ENCODE results near the gene MEGF11.
"Not testable (repeated sequence)": the region's sequence is repeated elsewhere in the genome, so short reads cannot be mapped to it uniquely, and the experiment has no call there.

MEGF11 gene

DNA sequence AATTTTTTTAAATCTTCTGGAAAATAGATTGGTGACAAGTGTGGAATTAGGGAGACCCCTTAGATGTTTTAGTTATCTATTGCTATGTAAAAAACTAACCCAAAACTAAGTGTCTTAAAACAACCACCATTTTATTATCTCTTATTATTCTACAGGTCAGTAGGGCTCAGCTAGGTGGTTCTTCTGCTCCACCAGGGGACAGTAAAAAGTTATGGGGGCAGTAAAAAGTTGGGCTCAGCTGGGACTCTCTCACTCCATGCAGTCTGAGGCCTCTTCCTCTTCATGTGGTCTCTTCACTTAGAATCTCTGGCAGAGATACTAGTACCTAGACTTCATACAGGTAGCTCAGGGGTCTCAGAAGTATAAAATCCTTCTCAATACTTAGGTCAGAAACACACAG is 21.8 kb upstream of the MEGF11 start:
- DNase-seq (ENCODE audit: low read depth): no peak

GRCh38 chr15:66270932-66271331 is 17.4 kb upstream of the MEGF11 start:
- no peak for DNase-seq (ENCODE audit: low read depth)

DNA sequence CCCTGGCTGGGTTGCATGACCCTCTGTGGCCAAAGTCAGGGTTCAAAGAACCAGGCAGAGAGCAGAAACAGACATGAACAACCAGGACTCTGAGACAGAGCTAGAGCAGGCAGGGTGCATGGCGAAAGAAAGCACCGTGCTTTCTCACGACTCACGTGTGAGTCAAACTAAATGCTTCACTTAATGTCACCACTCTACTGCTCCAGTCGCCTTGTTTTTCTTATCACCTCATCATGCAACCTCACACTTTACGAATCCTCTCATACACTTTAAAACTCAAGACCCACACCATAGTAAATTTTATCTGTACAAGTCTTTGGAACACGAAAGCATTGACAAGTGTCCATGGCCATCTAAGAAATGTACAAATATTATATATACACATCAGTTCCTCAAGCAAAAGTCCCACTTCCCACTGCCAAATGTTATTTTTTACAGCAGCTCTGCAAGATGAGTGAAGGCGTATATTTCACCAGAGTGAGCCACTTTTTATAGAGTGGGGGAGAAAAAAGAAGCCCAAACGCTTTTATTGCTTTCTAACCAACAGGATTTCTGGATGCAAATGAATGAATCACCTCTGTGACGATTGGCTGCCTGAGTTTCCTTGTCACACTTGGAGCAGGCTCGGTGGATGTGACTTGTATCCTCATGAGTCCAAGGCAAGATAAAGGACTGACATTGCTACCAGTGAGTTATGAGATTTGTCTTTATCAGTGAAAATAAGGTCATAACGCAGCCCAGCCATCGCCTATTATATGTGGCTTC is 16.0 kb upstream of the MEGF11 start:
- no peak for DNase-seq (ENCODE audit: low read depth)

DNA sequence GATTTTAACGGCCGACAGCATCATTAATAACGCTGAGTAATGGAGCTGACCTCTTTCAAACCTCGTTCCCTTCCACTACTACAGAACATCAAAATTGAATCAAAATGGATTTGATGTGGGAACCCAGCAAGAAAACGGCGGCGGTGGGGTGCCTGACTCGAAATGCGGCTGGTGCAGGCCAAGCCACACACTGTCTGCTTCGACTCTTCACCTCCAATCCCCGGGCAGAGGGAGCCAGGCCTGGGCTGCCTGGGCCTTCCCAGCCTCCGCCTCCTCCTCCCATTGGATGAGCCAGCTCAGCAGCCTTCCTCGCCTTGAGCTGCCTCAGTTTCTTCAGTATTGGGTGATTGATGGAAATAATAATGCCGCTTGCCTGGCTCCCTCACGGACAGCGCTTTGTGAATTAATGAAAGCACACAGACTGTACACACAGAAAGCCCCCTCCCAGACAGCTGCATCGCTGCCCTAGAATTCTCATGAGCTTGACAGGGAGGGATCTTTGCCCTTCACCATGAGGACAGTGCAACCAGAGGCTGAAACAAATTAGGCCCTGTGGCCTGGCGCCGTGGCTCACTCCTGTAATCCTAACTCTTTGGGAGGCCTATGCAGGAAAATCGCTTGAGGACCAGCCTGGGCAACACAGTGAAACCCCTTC is 11.4 kb upstream of the MEGF11 start:
- DNase-seq (ENCODE audit: low read depth): no peak

GRCh38 chr15:66262837-66263236 is 9.3 kb upstream of the MEGF11 start:
- not testable (repeated sequence) for DNase-seq (ENCODE audit: low read depth)

DNA sequence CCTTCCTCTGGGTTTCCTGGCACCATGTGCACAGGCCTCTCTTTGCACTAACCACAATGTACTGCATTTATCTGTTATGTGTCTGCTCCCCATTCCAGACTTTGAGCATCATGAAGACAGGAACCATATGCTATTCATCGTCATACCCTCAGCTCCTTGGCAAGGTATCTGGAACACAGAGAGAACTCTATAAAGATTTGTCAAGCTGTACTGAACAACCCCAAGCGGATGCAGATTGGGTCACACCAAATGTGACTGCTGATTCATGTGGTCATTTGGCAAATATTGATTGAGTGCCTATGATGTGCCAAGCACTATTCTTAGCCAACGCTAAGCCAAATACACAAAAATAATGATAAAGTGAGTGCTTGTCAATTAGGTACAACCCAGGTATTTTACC is 7.5 kb upstream of the MEGF11 start:
- DNase-seq (ENCODE audit: low read depth): no peak

DNA sequence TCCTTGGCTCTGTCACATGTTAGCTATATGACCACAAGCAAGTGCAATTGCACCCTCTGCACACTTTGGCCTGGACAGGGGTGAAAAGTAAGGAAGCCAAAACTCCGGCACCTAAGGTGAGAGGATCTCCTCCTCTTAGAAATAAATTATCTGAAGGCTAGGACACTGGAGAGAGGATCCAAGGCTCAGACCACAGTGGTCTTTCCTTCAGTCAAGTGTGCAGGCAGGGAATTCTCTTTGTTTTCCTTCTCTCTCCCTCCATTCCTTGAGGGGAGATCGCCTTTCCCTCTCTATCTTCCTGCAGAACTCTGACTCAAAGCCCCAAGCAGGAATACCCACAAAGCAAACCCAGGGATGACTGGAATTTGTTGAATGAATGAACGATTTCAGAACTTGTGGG is 3.1 kb upstream of the MEGF11 start:
- DNase-seq (ENCODE audit: low read depth): no peak

DNA sequence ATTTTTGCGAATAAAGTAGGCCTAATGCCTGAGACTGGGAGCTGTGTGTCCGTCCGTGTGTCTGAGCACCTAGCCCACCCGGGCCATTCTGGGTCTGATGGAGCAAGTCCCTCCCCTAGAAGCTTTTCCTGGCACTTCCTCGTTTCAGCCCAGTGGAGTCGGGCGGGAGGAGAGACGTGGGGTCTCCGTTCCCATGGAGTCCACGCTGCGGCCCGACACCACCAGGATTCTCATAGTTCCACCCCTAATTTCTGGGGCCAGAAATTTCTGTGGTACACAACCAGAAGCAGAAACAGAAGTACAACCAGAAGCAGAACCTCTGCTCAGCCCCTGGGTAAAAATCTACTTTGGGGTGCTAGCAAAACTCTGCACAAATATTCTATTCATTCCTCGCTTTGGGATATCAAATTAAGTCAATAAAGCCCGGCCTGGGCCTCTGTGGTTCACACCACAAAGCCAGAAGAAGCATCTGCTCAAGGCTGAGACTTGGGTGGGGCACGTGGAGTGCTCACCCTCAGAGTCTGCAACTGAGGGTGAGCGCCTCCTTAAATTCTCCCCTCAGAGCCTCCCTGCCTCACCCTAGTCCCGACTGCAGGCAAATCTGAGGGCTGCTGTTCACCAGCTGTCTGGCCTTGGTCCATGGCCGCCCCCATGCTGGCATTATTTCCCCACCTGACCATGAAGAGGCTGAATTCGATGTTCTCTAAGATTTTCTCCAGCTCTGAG is 1.6 kb upstream of the MEGF11 start:
- no peak for DNase-seq (ENCODE audit: low read depth)

GRCh38 chr15:66254089-66254950 is 770 bp upstream of the MEGF11 start:
- DNase-seq (ENCODE audit: low read depth): no peak

DNA sequence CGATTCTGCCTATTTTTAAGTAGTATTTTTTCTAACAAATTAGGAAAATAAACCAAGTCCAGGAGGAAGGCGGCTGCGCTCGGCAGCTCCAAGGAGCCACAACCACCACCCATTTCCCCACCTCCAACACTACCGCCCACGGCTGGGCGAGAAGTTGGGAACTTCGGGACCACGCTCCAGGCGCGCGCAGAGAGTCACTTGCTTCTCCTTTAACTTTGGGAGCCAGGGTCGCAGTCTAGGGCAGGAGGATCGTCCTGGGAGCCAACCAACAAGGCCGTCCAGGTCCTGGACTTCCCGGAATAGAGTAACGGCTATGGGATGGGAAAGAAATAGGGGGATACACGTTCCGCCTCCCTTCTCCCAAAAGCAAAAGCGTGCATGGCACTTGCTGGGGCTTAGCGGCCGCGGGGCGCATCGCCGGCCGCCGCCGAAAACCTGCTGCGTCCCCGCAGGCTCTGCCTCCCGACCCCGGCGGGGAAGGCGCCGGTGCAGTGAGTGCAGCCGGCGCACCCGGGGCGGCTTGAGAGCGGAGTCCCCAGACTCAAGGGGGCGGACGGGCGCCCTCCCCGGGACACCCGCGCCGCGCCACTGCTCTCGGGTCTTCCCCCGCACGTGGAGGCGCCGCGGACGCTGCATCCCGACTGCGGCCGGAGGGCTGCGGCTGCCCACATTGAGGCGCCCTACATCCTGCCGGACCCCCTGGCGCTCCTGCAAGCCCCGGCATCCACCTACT is 699 bp downstream of the MEGF11 start:
- no peak for DNase-seq (ENCODE audit: low read depth)

DNA sequence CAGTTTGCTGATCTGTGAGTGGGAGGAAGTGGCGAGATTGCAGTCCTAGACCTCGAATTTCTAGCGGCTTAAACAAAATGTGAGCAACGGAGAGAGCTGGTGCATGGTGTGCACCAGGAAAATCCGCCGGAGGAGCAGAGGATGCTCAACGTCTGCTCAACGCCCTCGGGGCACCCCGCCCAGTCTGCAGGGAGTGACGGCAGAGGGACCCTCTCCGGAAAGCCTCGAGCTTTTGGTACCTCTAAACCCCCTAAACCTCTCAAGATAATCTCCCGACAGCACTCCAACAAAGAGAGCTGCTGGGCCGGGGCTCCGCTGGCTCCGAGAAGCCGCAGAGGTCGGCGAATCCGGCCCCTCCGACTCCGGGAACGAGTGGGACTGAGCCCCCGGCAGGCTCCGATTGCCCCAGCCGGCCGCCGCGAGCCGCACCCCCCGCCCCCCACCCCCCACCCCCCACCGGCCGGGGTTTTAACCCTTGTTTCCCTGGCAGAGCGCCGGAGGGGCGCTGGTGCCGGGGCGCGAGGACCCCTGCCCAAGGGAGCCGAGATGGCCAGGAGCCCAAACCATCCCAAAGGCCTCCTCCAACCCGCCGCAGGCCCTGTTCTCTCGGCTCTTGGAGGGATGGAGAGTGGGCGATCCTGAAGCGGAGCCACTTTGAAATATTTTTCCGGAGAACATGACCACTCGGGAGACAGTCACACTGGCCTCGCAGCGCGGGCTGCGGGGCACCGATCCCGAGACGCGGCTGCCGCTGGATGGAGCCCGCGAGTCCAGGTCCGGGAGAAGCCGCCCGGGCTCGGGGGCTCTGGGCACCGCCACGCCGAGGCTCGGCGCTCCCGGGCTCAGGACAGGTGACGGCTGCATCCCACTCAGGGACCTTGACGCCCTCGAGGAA is 1.5 kb downstream of the MEGF11 start:
- peak; percentile 28 for DNase-seq (ENCODE audit: low read depth)

DNA sequence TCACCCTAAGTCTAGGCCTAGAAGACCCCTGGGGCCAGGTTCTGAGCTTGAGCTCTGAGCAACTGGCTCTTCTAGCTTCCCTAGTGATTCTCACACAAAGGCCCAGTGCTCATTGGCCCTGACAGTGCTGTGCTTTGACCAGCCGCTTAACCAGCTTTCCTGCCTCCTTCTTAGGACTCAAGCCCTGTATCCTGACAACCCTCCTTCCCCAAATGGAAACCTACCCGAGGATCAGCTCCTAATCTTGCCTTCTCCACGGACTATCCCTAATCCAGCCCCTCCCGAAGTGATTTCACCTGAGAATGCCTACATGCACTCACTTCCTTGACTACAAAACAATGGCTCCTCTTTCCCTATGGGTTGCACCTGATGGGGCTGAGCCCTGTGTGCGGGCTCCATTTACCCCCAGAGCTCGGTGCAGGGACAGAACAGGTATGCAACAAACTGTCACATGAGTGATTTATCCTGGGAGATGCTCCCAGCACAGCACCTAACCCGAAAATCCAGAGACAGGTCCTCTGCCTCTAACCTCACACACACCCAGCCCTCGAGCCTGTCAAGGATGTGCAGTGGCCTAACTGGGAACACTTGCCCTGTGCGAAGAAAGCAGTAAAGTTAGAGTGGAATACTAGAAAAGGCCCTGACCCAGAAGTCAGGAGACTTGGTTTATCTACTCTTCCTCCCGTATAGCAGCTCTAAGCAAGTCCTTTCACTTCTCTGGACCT is 2.3 kb downstream of the MEGF11 start:
- DNase-seq (ENCODE audit: low read depth): no peak

DNA sequence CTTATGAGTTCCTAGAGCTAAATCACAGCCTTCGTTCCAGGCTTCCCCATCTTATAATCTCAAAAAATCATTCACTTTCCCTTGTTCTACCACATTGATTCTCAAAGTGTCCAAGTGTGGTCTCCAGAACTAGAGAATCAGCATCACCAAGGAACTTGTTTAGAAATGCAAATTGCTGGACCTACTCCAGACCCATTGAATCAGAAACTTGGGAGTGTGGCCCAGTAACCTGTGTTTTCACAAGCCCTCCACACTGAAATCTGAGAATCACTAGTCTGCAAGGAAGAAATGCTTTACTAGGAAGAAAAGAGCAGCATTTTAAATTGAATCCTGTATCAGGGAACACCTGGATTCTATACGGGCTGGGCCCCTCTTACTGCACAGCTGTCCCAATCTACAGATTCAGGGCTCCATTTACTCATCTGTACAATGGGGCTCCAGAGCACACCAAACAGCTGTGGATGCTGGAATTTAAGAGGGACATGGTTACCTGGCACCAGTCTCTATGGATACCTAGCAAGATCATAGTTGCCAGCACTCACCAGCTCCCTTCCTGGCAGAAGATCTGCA is 3.9 kb downstream of the MEGF11 start:
- DNase-seq (ENCODE audit: low read depth): no peak

DNA sequence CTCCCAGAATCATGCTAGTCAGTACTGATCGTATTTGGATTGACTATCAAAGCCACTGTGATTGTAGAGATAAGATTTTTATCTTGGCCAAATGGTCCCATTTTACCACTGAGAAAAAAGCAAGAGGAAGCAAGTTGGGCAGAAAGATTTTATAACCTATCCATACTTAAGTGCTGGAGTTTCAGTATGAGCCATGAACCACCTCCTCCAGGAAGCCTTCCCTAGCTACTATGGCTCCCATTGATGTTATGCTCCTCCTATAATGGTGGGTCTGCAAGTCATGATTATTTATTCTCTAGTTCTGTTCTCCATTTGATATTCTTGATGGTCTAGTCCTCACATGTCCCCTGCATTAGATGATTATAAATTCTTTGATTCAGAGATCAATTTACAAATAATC is 6.6 kb downstream of the MEGF11 start:
- DNase-seq (ENCODE audit: low read depth): no peak

DNA sequence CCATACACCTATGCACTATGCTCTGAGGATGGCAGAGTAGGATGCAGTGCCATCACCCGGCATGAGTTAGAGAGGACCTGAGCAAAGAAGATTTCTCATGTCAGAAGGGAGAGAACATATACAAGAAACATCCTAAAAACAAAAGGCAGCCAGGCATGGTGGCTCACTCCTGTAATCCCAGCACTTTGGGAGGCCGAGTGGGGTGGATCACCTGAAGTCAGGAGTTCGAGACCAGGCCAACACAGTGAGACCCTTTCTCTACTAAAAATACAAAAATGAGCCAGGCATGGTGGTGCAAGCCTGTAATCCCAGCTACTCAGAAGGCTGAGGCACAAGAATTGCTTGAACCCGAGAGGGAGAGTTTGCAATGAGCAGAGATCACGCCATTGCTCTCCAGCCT is 7.7 kb downstream of the MEGF11 start:
- DNase-seq (ENCODE audit: low read depth): not testable (repeated sequence)

DNA sequence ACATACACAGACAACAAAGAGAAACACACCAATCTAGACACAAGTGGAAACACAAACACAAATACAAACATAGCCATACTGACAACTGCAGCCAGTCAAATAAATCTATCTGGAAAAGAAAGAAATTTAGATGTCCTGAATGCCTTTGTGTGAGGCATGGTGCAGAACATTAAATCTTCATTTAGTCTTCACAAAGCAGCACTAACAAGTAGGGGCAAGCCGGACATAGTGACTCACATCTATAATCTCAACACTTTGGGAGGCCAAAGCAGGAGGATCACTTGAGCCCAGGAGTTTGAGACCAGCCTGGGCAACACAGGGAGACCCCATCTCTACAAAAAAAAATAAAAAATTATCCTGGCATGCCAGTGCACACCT is 11.7 kb downstream of the MEGF11 start:
- no peak for DNase-seq (ENCODE audit: low read depth)

DNA sequence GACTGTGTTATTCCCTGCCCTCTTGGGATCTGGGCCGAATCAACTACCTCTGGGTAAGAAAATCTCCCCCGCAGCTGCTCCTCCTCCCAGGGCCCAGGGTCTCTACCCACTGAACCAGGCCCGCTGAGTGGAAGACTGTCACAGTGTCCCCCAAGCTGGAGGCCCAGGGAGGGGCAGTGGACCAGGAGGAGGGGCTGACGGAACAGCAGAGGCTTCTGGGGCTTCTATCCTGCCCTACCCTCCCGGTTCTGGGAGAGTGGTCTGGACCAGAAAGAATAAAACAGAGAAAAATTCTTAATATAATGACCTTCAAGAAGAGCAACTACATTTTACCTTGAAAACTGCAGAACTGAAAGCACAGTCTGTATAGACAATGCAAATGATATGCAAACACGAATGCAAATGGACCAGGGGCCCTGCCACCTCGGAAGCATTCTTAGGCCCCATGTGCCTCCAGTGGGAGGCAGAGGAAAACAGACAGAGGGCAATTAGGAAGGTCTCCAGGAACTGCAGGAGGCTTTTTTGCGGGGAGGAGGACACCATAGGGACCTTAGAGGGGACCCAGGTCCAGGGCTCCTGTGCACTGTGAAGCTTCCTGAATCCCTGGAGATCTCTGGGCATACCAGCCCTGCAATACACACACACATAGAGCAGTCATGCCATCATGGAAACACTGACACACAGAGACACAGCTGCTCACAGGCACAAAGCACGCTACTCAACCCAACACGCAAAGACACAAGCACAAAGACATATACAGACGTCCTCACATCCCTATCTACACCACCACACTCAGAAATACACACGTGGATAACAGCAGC is 12.3 kb downstream of the MEGF11 start:
- DNase-seq (ENCODE audit: low read depth): no peak

- no peak for DNase-seq (ENCODE audit: low read depth)
Observed at GRCh38 chr15:66240240-66240794, 13.2 kb downstream of the MEGF11 start.
